Colonic mucosa (tissue), 4 donors: ENCODE data around the gene SRRD. TPM values are rescaled to one million over a fixed set of nuclear protein-coding genes. Genes with fewer than 3 reads are reported as not detected.

Experiments
- DNase-seq: peaks from one replicate; pipeline ENCODE4 v3.0.0-alpha.2; 2020
- H3K27ac ChIP-seq: fragments of 200-600 bp; one replicate; pipeline ENCODE4 v1.8.0; 2021
- H3K27me3 ChIP-seq: fragments of 200-600 bp; one replicate; pipeline ENCODE4 v1.8.0; 2021
- H3K36me3 ChIP-seq: fragments of 200-600 bp; one replicate; pipeline ENCODE4 v1.8.0; 2021
- H3K4me1 ChIP-seq: fragments of 200-600 bp; one replicate; pipeline ENCODE4 v1.8.0; 2021; ENCODE audit warnings: mild to moderate bottlenecking
- H3K4me3 ChIP-seq: fragments of 200-600 bp; one replicate; pipeline ENCODE4 v1.8.0; 2021
- H3K9ac ChIP-seq, 2 donors: one replicate each; pipeline ENCODE4 v1.7.0; 2013; ENCODE audit warnings: control low read depth in 2 of 2, low read depth in 2 of 2, low read length in 2 of 2
- H3K9me3 ChIP-seq: fragments of 200-600 bp; one replicate; pipeline ENCODE4 v1.8.0; 2021
- intact Hi-C: fragments of 100-400 bp; cut with DNase I; formaldehyde crosslinking; loops from one replicate; pipeline ENCODE4 v1.14.1; 2022
- total RNA-seq, 2 donors: library from RNA; stranded (reverse); fragmentation: NEBNext Ultra II Directional in 1 of 2; extraction: Animal tissue kit (Norgen Biotek cat#: 25700) in 1 of 2; gene quantifications; one replicate each; pipeline ENCODE4 v1.2.1, GENCODE V29; 2021
- TF ChIP-seq, protein P1 (sequence below): fragments of 200-600 bp; IDR thresholded peaks from one replicate; pipeline ENCODE4 v1.8.0; 2022; ENCODE audit warnings: antibody characterized with exemption, mild to moderate bottlenecking
- donor health status: healthy.
- donor health status: DM: no; HTN: no; CAD: no.
- donor health status: DM: no; HTN: no; CAD: no.

Gene SRRD
- total RNA-seq, 2 donors from 2014 or later: 11.8 to 16.4 TPM

DNA sequence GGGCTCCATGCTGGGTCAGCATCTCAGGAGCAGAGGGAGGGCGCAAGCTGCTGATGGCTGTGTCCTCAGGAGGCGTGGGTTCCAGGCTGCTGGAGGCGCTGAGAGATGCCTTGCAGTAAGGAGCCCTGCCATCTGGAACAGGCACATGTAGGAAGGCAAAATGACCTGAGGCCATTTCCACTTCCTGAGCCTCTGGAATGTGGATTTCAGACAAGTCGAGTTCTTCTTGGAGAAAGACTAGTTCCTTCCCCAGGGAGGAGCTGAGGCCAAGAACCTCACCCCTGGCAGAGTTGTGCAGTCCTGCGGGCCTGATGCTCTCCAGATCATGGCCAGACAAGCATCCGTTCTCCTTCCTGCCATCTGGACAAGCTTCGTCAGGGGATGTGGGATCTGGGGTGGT, 19.4 kb upstream of the SRRD start:
- Histone ChIP-seq H3K27me3 (no peaks in the 10 kb centered on the region), H3K4me3 (no peak overlapping the region), H3K4me1 (no peaks in the 10 kb centered on the region), H3K27ac (no peak overlapping the region), H3K9ac (no peak overlapping the region), H3K36me3 (no peaks in the 10 kb centered on the region), H3K9me3 (no peaks in the 10 kb centered on the region)
- intact Hi-C loops: no loop called here
- TF ChIP-seq, protein P1, sequence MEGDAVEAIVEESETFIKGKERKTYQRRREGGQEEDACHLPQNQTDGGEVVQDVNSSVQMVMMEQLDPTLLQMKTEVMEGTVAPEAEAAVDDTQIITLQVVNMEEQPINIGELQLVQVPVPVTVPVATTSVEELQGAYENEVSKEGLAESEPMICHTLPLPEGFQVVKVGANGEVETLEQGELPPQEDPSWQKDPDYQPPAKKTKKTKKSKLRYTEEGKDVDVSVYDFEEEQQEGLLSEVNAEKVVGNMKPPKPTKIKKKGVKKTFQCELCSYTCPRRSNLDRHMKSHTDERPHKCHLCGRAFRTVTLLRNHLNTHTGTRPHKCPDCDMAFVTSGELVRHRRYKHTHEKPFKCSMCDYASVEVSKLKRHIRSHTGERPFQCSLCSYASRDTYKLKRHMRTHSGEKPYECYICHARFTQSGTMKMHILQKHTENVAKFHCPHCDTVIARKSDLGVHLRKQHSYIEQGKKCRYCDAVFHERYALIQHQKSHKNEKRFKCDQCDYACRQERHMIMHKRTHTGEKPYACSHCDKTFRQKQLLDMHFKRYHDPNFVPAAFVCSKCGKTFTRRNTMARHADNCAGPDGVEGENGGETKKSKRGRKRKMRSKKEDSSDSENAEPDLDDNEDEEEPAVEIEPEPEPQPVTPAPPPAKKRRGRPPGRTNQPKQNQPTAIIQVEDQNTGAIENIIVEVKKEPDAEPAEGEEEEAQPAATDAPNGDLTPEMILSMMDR: no peak
- DNase-seq: no peak

- Histone ChIP-seq H3K4me3 (no peak overlapping the region), H3K4me1 (no peaks in the 10 kb centered on the region), H3K27ac (no peak overlapping the region), H3K27me3 (no peaks in the 10 kb centered on the region), H3K36me3 (peaks cover 4% of the 10 kb centered on the region), H3K9ac (no peak overlapping the region), H3K9me3 (no peaks in the 10 kb centered on the region)
- intact Hi-C loops: no loop called here
- no peak for DNase-seq
- TF ChIP-seq, protein P1: no peak
Observed at GRCh38 chr22:26466196-26466595, 17.5 kb upstream of the SRRD start.

- no peaks in the 10 kb centered on the region for H3K4me1 ChIP-seq
- H3K9ac ChIP-seq: no peak overlapping the region
- H3K27ac ChIP-seq: no peak overlapping the region
- no peak overlapping the region for H3K4me3 ChIP-seq
- DNase-seq: no peak
- no peaks in the 10 kb centered on the region for H3K9me3 ChIP-seq
- peaks cover 17% of the 10 kb centered on the region for H3K36me3 ChIP-seq
- TF ChIP-seq, protein P1: no peak
- intact Hi-C loops: no loop called here
- H3K27me3 ChIP-seq: no peaks in the 10 kb centered on the region
Observed at GRCh38 chr22:26470807-26471206, 12.9 kb upstream of the SRRD start.

- Histone ChIP-seq H3K27ac (no peak overlapping the region), H3K4me3 (no peak overlapping the region), H3K36me3 (peaks cover 17% of the 10 kb centered on the region), H3K4me1 (no peaks in the 10 kb centered on the region), H3K9me3 (no peaks in the 10 kb centered on the region), H3K9ac (no peak overlapping the region), H3K27me3 (no peaks in the 10 kb centered on the region)
- DNase-seq: no peak
- intact Hi-C loops: no loop called here
- TF ChIP-seq, protein P1: no peak
Observed at GRCh38 chr22:26471522-26471921, 12.2 kb upstream of the SRRD start.

GRCh38 chr22:26474682-26475081, 9.0 kb upstream of the SRRD start:
- Histone ChIP-seq H3K27me3 (no peaks in the 10 kb centered on the region), H3K9me3 (no peaks in the 10 kb centered on the region), H3K4me3 (no peak overlapping the region), H3K9ac (no peak overlapping the region), H3K27ac (no peak overlapping the region), H3K4me1 (no peaks in the 10 kb centered on the region), H3K36me3 (peaks cover 17% of the 10 kb centered on the region)
- DNase-seq: no peak
- TF ChIP-seq, protein P1: no peak
- intact Hi-C loops: no loop called here
